Psoas muscle (tissue), 8 donors: ENCODE measurements around the gene SHOX. TPM values are rescaled to one million over a fixed set of nuclear protein-coding genes. Genes with fewer than 3 reads are reported as not detected.

Source experiments
- ATAC-seq, 4 donors: fragments of 200-7000 bp; cut with Tn5 transposase; one replicate each; pipeline ENCODE4 v1.9.1; 2020; ENCODE audit warnings: moderate library complexity in 3 of 4, mild to moderate bottlenecking in 2 of 4
- DNase-seq, 2 donors: peaks; one replicate each; pipeline ENCODE4 v3.0.0-alpha.2; 2020
- H3K27ac ChIP-seq: fragments of 200-600 bp; one replicate; pipeline ENCODE4 v1.8.0; 2022
- H3K27me3 ChIP-seq, 3 donors: fragments of 200-600 bp in 1 of 3; one replicate each; pipeline versions ENCODE4 v1.6.1 to v1.8.0; 2013 to 2022; ENCODE audit warnings: low read length in 2 of 3, mild to moderate bottlenecking in 2 of 3, moderate library complexity in 1 of 3; ENCODE audit not compliant: insufficient read depth in 3 of 3
- H3K36me3 ChIP-seq, 2 donors: fragments of 200-600 bp in 1 of 2; one replicate each; pipeline versions ENCODE4 v1.6.1 to v1.8.0; 2013 to 2022; ENCODE audit warnings: low read depth in 1 of 2, mild to moderate bottlenecking in 1 of 2, moderate library complexity in 1 of 2; ENCODE audit not compliant: insufficient read depth in 1 of 2
- H3K4me1 ChIP-seq: fragments of 200-600 bp; one replicate; pipeline ENCODE4 v1.8.0; 2022
- H3K4me3 ChIP-seq: fragments of 200-600 bp; one replicate; pipeline ENCODE4 v1.8.0; 2022; ENCODE audit warnings: mild to moderate bottlenecking
- H3K9me3 ChIP-seq: fragments of 200-600 bp; one replicate; pipeline ENCODE4 v1.8.0; 2022
- WGBS, 3 donors: extraction: QIAGEN DNeasy Blood & Tissue Kit; methylation state at CpG; one replicate each; pipeline versions ENCODE4 v1.1.6 to v1.1.7; 2013; 5-methylcytosine and 5-hydroxymethylcytosine counted together
- intact Hi-C, 2 donors: fragments of 100-400 bp; cut with DNase I; formaldehyde crosslinking; loops; one replicate each; pipeline versions ENCODE4 v1.11.0 to v1.14.2; 2022
- polyA plus RNA-seq, 3 donors: library from polyadenylated mRNA; stranded (reverse); fragments of 200-250 nt; gene quantifications; one replicate each; pipeline ENCODE4 v1.2.3, GENCODE V29; 2013
- total RNA-seq, 4 donors: library from RNA; stranded (reverse); fragmentation: NEBNext Ultra II Directional in 2 of 4; extraction: Animal tissue kit (Norgen Biotek cat#: 25700) in 2 of 4; gene quantifications; one replicate each; pipeline versions ENCODE4 v1.2.1 to v1.2.4, GENCODE V29; 2021 to 2023
- TF ChIP-seq, protein P1 (sequence below): fragments of 200-600 bp; IDR thresholded peaks from one replicate; pipeline ENCODE4 v1.8.0; 2022; ENCODE audit warnings: antibody characterized with exemption
- donor health status: healthy with polysubstance abuse.
- donor health status: DM: no; HTN: no; CAD: no; lungs with moderate emphysema.
- donor health status: Bipolar disorder and iron deficiency.
- donor health status: healthy.
- donor health status: DM: yes; HTN: yes; CAD: no.
- donor health status: DM: no; HTN: no; CAD: no.
- donor health status: DM: no; HTN: no; CAD: no.
- donor health status: DM: yes; HTN: yes; CAD: no.

The SHOX gene
- total and polyA plus RNA-seq, 7 donors: under 0.01 to 0.03 TPM; not detected in 5

DNA sequence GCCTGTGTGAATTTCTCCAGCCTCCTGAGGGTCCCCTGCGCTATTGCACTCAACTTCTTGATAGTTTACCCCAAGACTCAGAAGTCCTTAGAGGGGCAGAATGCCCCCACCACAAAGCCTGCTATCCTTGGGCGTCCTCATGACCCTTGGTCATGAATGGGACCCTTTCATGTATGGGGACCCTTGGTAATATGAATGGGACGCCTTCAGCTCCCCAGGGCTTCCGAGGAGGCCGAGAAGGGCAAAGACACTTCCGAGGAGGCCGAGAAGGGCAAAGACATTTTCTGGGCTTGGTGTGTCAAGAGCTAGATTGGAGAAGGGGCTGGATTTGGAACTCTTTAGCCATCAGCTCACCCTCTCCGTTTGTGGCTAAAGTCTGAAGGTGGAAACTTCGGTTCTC lies 8.6 kb downstream of the SHOX start:
- DNase-seq (no peak), ATAC-seq (no peak)
- Histone ChIP-seq H3K4me3 (no peak overlapping the region), H3K27ac (no peak overlapping the region), H3K36me3 (no peaks in the 10 kb centered on the region), H3K9me3 (no peaks in the 10 kb centered on the region), H3K4me1 (peaks cover 7% of the 10 kb centered on the region), H3K27me3 (peaks cover 8 to 77% (median 31%) of the 10 kb centered on the region in 3 donors)
- WGBS, 3 donors: 5 to 22% (median 19%) methylated on average over 9 of the region's 9 CpGs
- TF ChIP-seq, protein P1, sequence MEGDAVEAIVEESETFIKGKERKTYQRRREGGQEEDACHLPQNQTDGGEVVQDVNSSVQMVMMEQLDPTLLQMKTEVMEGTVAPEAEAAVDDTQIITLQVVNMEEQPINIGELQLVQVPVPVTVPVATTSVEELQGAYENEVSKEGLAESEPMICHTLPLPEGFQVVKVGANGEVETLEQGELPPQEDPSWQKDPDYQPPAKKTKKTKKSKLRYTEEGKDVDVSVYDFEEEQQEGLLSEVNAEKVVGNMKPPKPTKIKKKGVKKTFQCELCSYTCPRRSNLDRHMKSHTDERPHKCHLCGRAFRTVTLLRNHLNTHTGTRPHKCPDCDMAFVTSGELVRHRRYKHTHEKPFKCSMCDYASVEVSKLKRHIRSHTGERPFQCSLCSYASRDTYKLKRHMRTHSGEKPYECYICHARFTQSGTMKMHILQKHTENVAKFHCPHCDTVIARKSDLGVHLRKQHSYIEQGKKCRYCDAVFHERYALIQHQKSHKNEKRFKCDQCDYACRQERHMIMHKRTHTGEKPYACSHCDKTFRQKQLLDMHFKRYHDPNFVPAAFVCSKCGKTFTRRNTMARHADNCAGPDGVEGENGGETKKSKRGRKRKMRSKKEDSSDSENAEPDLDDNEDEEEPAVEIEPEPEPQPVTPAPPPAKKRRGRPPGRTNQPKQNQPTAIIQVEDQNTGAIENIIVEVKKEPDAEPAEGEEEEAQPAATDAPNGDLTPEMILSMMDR: no peak
- intact Hi-C loops: no loop called here

DNA sequence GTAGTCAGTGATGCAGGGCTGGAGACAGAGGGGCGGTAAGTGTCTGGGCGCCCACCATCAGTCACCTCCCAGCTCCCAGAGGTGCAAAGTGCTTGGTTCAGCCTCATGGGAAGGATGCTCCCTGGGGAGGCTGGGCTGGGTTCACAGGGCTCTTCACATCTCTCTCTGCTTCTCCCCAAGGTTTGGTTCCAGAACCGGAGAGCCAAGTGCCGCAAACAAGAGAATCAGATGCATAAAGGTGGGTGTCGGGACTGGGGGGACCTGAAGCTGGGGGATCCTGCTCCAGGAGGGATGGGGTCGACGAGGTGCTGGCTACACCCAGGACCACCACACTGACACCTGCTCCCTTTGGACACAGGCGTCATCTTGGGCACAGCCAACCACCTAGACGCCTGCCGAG lies 10.1 kb downstream of the SHOX start:
- peaks cover 7% of the 10 kb centered on the region for H3K4me1 ChIP-seq
- TF ChIP-seq, protein P1: no peak
- no peak for DNase-seq
- ATAC-seq: no peak
- no peaks in the 10 kb centered on the region for H3K36me3 ChIP-seq
- no peaks in the 10 kb centered on the region for H3K9me3 ChIP-seq
- H3K4me3 ChIP-seq: no peak overlapping the region
- intact Hi-C loops: no loop called here
- H3K27ac ChIP-seq: no peak overlapping the region
- 9 to 18% (median 14%) methylated on average over 7 to 10 of the region's 10 CpGs for WGBS, 3 donors
- peaks cover 6 to 77% (median 31%) of the 10 kb centered on the region in 3 donors for H3K27me3 ChIP-seq

DNA sequence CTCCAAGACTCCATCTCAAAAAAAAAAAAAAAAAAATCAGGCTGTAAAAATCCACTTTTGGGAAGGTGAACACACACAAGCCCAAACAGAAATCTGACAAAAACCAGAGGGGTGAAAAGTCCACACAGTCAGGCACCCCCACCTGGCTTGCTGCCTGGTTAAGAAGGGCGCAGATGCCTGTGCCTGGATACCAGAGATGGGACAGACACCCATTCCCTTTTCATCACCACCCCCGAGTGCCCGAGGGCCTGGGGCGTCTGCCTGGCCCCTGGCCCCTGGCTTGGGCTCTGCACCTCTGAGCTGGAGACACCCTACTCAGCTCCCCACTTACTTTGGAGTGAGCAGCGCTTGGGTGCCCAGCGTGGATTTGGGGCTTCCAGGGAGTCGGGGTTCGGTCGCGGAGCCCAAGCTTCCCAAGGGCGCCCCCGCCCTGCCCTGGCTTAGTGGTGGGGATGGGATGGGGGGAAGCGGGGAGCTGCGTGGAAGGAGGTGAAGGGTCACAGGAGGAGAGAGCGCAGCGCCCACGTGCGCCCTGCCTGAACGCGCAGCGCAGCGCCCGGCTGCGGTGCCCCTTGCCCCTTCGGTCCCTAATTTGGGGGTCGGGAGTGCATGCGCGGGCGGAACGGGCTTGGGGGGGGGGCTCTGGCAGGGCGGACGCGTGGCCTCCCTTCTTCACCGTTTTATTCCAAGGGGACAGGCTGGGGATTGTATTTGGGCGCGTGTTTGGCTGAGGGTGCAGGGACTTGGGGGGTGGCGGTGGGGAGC lies 11.3 kb downstream of the SHOX start:
- TF ChIP-seq, protein P1: no peak
- no peak overlapping the region for H3K4me3 ChIP-seq
- H3K9me3 ChIP-seq: no peaks in the 10 kb centered on the region
- H3K36me3 ChIP-seq: no peaks in the 10 kb centered on the region
- H3K4me1 ChIP-seq: peaks cover 7% of the 10 kb centered on the region
- whole genome bisulfite sequencing, 3 donors: 5 to 8% (median 5%) methylated on average over 23 to 37 of the region's 37 CpGs
- DNase-seq (peak in 1 of 2 donors; percentile 19), ATAC-seq (no peak)
- intact Hi-C loops: no loop called here
- no peak overlapping the region for H3K27ac ChIP-seq
- H3K27me3 ChIP-seq: peaks cover 6 to 84% (median 31%) of the 10 kb centered on the region in 3 donors

DNA sequence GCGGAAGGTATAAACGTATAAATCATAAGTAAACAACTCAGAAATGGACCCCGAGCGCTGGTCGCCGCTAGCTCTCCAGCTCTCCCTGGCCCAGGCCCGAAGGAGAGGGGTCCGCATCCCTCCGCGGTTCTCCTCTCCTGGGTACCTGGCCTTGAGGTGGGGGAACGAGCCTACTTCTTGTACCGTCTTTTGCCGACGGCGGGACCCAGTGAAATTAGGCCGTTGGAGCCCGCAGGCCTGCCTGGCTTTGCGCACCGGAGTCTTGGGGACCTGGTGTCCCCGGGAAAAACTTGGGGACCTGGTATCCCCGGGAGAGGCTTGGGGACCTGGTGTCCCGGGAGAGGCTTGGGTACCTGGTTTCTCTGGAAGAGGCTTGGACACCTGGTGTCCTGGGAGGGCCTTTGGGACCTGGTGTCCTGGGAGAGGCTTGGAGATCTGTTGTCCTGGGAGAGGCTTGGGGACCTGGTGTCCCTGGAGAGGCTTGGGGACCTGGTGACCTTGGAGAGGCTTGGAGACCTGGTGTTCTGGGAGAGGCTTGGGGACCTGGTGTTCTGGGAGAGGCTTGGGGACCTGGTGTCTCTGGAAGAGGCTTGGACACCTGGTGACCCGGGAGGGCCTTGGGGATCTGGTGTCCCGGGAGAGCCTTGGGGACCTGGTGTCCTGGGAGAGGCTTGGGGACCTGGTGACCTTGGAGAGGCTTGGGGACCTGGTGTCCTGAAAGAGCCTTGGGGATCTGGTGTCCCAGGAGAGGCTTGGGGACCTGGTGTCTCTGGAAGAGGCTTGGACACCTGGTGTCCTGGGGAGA lies 12.0 kb downstream of the SHOX start:
- ATAC-seq (no peak), DNase-seq (peak in 1 of 2 donors; percentile 27)
- intact Hi-C loops: no loop called here
- Histone ChIP-seq H3K27me3 (peaks cover 6 to 77% (median 31%) of the 10 kb centered on the region in 3 donors), H3K9me3 (no peaks in the 10 kb centered on the region), H3K27ac (no peak overlapping the region), H3K4me1 (peaks cover 3% of the 10 kb centered on the region), H3K4me3 (no peak overlapping the region), H3K36me3 (no peaks in the 10 kb centered on the region)
- TF ChIP-seq, protein P1: no peak
- 10 to 15% (median 12%) methylated on average over 24 of the region's 24 CpGs for WGBS, 3 donors
